Measurements from ENCODE around the gene TMEM270.

Gene TMEM270

GRCh38 chr7:73885433-73885974, 24.5 kb downstream of the TMEM270 start:
- DNase-seq (ENCODE audit: extremely low read depth, insufficient read length), result no peak
- no peak for TF ChIP-seq CTCF (IDR thresholded peaks at IDR 0.05; ENCODE audit: insufficient read depth, low read length, poor library complexity, severe bottlenecking)
- Histone ChIP-seq H3K36me3 (ENCODE audit: control insufficient read depth, insufficient read depth, low read length) (no peaks in the 10 kb centered on the region), H3K4me3 (replicated peaks; ENCODE audit: low read depth, low read length) (no peak overlapping the region), H3K27me3 (replicated peaks; ENCODE audit: control insufficient read depth, insufficient read depth, low read length) (no peaks in the 10 kb centered on the region; the same call in 1 of the 2 replicates)

- DNase-seq (ENCODE audit: extremely low read depth, insufficient read length), result no peak
- no peak overlapping the region for H3K4me3 ChIP-seq (replicated peaks; ENCODE audit: low read depth, low read length)
- no peak for TF ChIP-seq CTCF (IDR thresholded peaks at IDR 0.05; ENCODE audit: insufficient read depth, low read length, poor library complexity, severe bottlenecking)
- H3K36me3 ChIP-seq (ENCODE audit: control insufficient read depth, insufficient read depth, low read length), result no peaks in the 10 kb centered on the region
- H3K27me3 ChIP-seq (replicated peaks; ENCODE audit: control insufficient read depth, insufficient read depth, low read length), result no peaks in the 10 kb centered on the region; the same call in 1 of the 2 replicates
Measured at GRCh38 chr7:73885975-73886798, 25.2 kb downstream of the TMEM270 start.

GRCh38 chr7:73887762-73888161, 26.8 kb downstream of the TMEM270 start:
- no peak for TF ChIP-seq CTCF (IDR thresholded peaks at IDR 0.05; ENCODE audit: insufficient read depth, low read length, poor library complexity, severe bottlenecking)
- no peak for DNase-seq (ENCODE audit: extremely low read depth, insufficient read length)
- Histone ChIP-seq H3K27me3 (replicated peaks; ENCODE audit: control insufficient read depth, insufficient read depth, low read length) (no peaks in the 10 kb centered on the region; the same call in 1 of the 2 replicates), H3K4me3 (replicated peaks; ENCODE audit: low read depth, low read length) (no peak overlapping the region), H3K36me3 (ENCODE audit: control insufficient read depth, insufficient read depth, low read length) (no peaks in the 10 kb centered on the region)

- DNase-seq (ENCODE audit: extremely low read depth, insufficient read length), result no peak
- no peaks in the 10 kb centered on the region for H3K36me3 ChIP-seq (ENCODE audit: control insufficient read depth, insufficient read depth, low read length)
Measured at GRCh38 chr7:73888959-73889358, 28.0 kb downstream of the TMEM270 start.

GRCh38 chr7:73890555-73891147, 29.7 kb downstream of the TMEM270 start:
- no peak for TF ChIP-seq CTCF (IDR thresholded peaks at IDR 0.05; ENCODE audit: insufficient read depth, low read length, poor library complexity, severe bottlenecking)
- DNase-seq (ENCODE audit: extremely low read depth, insufficient read length), result no peak
- Histone ChIP-seq H3K36me3 (ENCODE audit: control insufficient read depth, insufficient read depth, low read length) (no peaks in the 10 kb centered on the region), H3K4me3 (replicated peaks; ENCODE audit: low read depth, low read length) (no peak overlapping the region), H3K27me3 (replicated peaks; ENCODE audit: control insufficient read depth, insufficient read depth, low read length) (no peaks in the 10 kb centered on the region; the same call in 1 of the 2 replicates)

More at GRCh38 chr7:73888959-73889358, 28.0 kb downstream of the TMEM270 start:
- TF ChIP-seq CTCF (IDR thresholded peaks at IDR 0.05; ENCODE audit: insufficient read depth, low read length, poor library complexity, severe bottlenecking), result no peak
- Histone ChIP-seq H3K27me3 (replicated peaks; ENCODE audit: control insufficient read depth, insufficient read depth, low read length) (no peaks in the 10 kb centered on the region; the same call in 1 of the 2 replicates), H3K4me3 (replicated peaks; ENCODE audit: low read depth, low read length) (no peak overlapping the region)

All from GM06990 (cell line).